Measurements from ENCODE around the gene DTX1.
"Not testable (repeated sequence)": the region's sequence is repeated elsewhere in the genome, so short reads cannot be mapped to it uniquely, and the experiment has no call there.

Gene DTX1

GRCh38 chr12:113129664-113130456, 73.3 kb downstream of the DTX1 start:
- no peak overlapping the region for H3K4me3 ChIP-seq (ENCODE audit: low read length)
- DNase-seq (ENCODE audit: low read depth, low spot score): no peak

- no peak overlapping the region for H3K4me3 ChIP-seq (ENCODE audit: low read length)
- DNase-seq (ENCODE audit: low read depth, low spot score): no peak
Observed at GRCh38 chr12:113130457-113131135, 74.1 kb downstream of the DTX1 start.

GRCh38 chr12:113131556-113131955, 75.0 kb downstream of the DTX1 start:
- no peak overlapping the region for H3K4me3 ChIP-seq (ENCODE audit: low read length)

GRCh38 chr12:113133036-113133435, 76.5 kb downstream of the DTX1 start:
- DNase-seq (ENCODE audit: low read depth, low spot score): no peak
- no peak overlapping the region for H3K4me3 ChIP-seq (ENCODE audit: low read length)

More at GRCh38 chr12:113131556-113131955, 75.0 kb downstream of the DTX1 start:
- DNase-seq (ENCODE audit: low read depth, low spot score): no peak

- no peak overlapping the region for H3K4me3 ChIP-seq (ENCODE audit: low read length)
- no peak for DNase-seq (ENCODE audit: low read depth, low spot score)
Observed at GRCh38 chr12:113133666-113134065, 77.1 kb downstream of the DTX1 start.

GRCh38 chr12:113134071-113134470, 77.5 kb downstream of the DTX1 start:
- H3K4me3 ChIP-seq (ENCODE audit: low read length): no peak overlapping the region
- DNase-seq (ENCODE audit: low read depth, low spot score): no peak

- no peak for DNase-seq (ENCODE audit: low read depth, low spot score)
- peak overlapping the region; percentile 58; the same call in 1 of the 2 replicates for H3K4me3 ChIP-seq (ENCODE audit: low read length)
Observed at GRCh38 chr12:113134521-113134951, 78.0 kb downstream of the DTX1 start.

- peak; percentile 69 for DNase-seq (ENCODE audit: low read depth, low spot score)
- peak within 1 kb of the TSS; percentile 58 for H3K4me3 ChIP-seq (ENCODE audit: low read length)
Observed at GRCh38 chr12:113135178-113136127, 78.9 kb downstream of the DTX1 start, which contains the start of gene RASAL1. Gene RASAL1 (minus strand): TSS chr12:113135761. CDS start chr12:113135462, 299 bp downstream.

GRCh38 chr12:113136128-113136989, 79.8 kb downstream of the DTX1 start:
- peak overlapping the region; percentile 58 for H3K4me3 ChIP-seq (ENCODE audit: low read length)
- peak; percentile 67 for DNase-seq (ENCODE audit: low read depth, low spot score)

- no peak for DNase-seq (ENCODE audit: low read depth, low spot score)
Observed at GRCh38 chr12:113136990-113137511, 80.5 kb downstream of the DTX1 start.

GRCh38 chr12:113137861-113138783, 81.6 kb downstream of the DTX1 start:
- no peak for DNase-seq (ENCODE audit: low read depth, low spot score)
- H3K4me3 ChIP-seq (ENCODE audit: low read length): no peak overlapping the region

More at GRCh38 chr12:113136990-113137511, 80.5 kb downstream of the DTX1 start:
- no peak overlapping the region for H3K4me3 ChIP-seq (ENCODE audit: low read length)

GRCh38 chr12:113138826-113139225, 82.3 kb downstream of the DTX1 start:
- DNase-seq (ENCODE audit: low read depth, low spot score): no peak
- H3K4me3 ChIP-seq (ENCODE audit: low read length): no peak overlapping the region

GRCh38 chr12:113140706-113141105, 84.2 kb downstream of the DTX1 start:
- H3K4me3 ChIP-seq (ENCODE audit: low read length): no peak overlapping the region
- DNase-seq (ENCODE audit: low read depth, low spot score): no peak

- not testable (repeated sequence) for H3K4me3 ChIP-seq (ENCODE audit: low read length); DNase-seq (ENCODE audit: low read depth, low spot score)
Observed at GRCh38 chr12:113141716-113142115, 85.2 kb downstream of the DTX1 start.

- no peak overlapping the region for H3K4me3 ChIP-seq (ENCODE audit: low read length)
- no peak for DNase-seq (ENCODE audit: low read depth, low spot score)
Observed at GRCh38 chr12:113142173-113142885, 85.8 kb downstream of the DTX1 start.

GRCh38 chr12:113142886-113143332, 86.4 kb downstream of the DTX1 start:
- no peak overlapping the region for H3K4me3 ChIP-seq (ENCODE audit: low read length)
- no peak for DNase-seq (ENCODE audit: low read depth, low spot score)

All from Jurkat, Clone E6-1 (cell line).